ENCODE data around the gene PANK4. TPM values are rescaled to one million over a fixed set of nuclear protein-coding genes. Genes with fewer than 3 reads are reported as not detected.

Gene PANK4
- total and polyA plus RNA-seq, 2 donors (not counting 3 experiments of a cell fraction or from before 2014, with no cell fraction given) = 22.1 to 34.0 TPM

- no peak overlapping the region for H3K9ac ChIP-seq (replicated peaks; ENCODE audit: extremely low read depth, insufficient read depth, low read length)
- H3K79me2 ChIP-seq (ENCODE audit: control insufficient read depth, insufficient read depth, low read length) = no peaks in the 10 kb centered on the region
- FAIRE-seq (no peak), DNase-seq (ENCODE audit: low read depth, low spot score) (no peak)
- no peak overlapping the region for H3K27ac ChIP-seq (ENCODE audit: insufficient read depth, low read depth, low read length)
- H3K36me3 ChIP-seq (ENCODE audit: control insufficient read depth in 2 of 2, extremely low read depth in 1 of 2, insufficient read depth in 2 of 2, low read length in 2 of 2) = no peaks in the 10 kb centered on the region
- no peaks in the 10 kb centered on the region for H3K4me1 ChIP-seq (ENCODE audit: control insufficient read depth, extremely low read depth, insufficient read depth, low read length)
- no peak overlapping the region for H3K4me2 ChIP-seq (ENCODE audit: insufficient read depth, low read length)
- H3K9me3 ChIP-seq (replicated peaks; ENCODE audit: control insufficient read depth, insufficient read depth, low read length) = no peaks in the 10 kb centered on the region
- H3K4me3 ChIP-seq (replicated peaks in 1 of 3; ENCODE audit: insufficient read depth in 1 of 3, low read depth in 1 of 3, low read length in 3 of 3) = no peak overlapping the region
- POLR2A ChIA-PET = no interaction called here
- no TSS peak for BruUV-seq (replicated peaks)
- dilution Hi-C loops (cut with MboI; ENCODE audit: extremely low pct_ligation_motif_present, low sequenced_read_pairs) = no loop called here
- CTCF ChIA-PET = no interaction called here
- no peaks in the 10 kb centered on the region for H3K27me3 ChIP-seq (ENCODE audit: control insufficient read depth in 2 of 2, insufficient read depth in 2 of 2, low read length in 2 of 2)
- no peaks in the 10 kb centered on the region for H4K20me1 ChIP-seq (replicated peaks; ENCODE audit: control insufficient read depth, extremely low read depth, insufficient read depth, low read length)
- H2AFZ ChIP-seq (ENCODE audit: low read depth, low read length) = no peak overlapping the region
- H3K9me1 ChIP-seq (replicated peaks; ENCODE audit: control insufficient read depth, extremely low read depth, insufficient read depth, low read length) = no peaks in the 10 kb centered on the region
- intact Hi-C loops (cut with micrococcal nuclease) = no loop called here
- TF ChIP-seq POLR2AphosphoS5 (IDR thresholded peaks at IDR 0.05; ENCODE audit: insufficient read depth, low read depth, low read length) = no peak
- TF ChIP-seq JUN (IDR thresholded peaks at IDR 0.05; ENCODE audit: borderline replicate concordance, insufficient read depth, insufficient read length, low read depth) = no peak
- TF ChIP-seq MYC (IDR thresholded peaks at IDR 0.05; ENCODE audit: low read depth, low read length) = no peak
- TF ChIP-seq, protein P1, sequence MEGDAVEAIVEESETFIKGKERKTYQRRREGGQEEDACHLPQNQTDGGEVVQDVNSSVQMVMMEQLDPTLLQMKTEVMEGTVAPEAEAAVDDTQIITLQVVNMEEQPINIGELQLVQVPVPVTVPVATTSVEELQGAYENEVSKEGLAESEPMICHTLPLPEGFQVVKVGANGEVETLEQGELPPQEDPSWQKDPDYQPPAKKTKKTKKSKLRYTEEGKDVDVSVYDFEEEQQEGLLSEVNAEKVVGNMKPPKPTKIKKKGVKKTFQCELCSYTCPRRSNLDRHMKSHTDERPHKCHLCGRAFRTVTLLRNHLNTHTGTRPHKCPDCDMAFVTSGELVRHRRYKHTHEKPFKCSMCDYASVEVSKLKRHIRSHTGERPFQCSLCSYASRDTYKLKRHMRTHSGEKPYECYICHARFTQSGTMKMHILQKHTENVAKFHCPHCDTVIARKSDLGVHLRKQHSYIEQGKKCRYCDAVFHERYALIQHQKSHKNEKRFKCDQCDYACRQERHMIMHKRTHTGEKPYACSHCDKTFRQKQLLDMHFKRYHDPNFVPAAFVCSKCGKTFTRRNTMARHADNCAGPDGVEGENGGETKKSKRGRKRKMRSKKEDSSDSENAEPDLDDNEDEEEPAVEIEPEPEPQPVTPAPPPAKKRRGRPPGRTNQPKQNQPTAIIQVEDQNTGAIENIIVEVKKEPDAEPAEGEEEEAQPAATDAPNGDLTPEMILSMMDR (IDR thresholded peaks at IDR 0.05; ENCODE audit: extremely low read depth in 1 of 2, insufficient read depth in 1 of 2, low read depth in 1 of 2, low read length in 2 of 2) = no peak
- TF ChIP-seq MAX (IDR thresholded peaks at IDR 0.05; ENCODE audit: insufficient read depth, insufficient read length) = no peak
- TF ChIP-seq GATA2 (IDR thresholded peaks at IDR 0.05; ENCODE audit: insufficient read depth, insufficient read length, low read depth, low read length) = no peak
- TF ChIP-seq POLR2A (IDR thresholded peaks at IDR 0.05; ENCODE audit: low read depth, low read length) = no peak
These were observed 29.6 kb downstream of the PANK4 start for GRCh38 chr1:2496746-2497145.

Data from endothelial cell of umbilical vein (primary cell).